PC-9 (cell line): ENCODE measurements around the gene MED9.

Experiments used
- EZH2 ChIP-seq: fragments of 200-600 bp; sonication (generic); IDR thresholded peaks from 2 replicates; pipeline ENCODE4 v1.8.0; 2017; ENCODE audit warnings: antibody characterized with exemption, low read depth
- TF ChIP-seq, protein P1 (sequence below): fragments of 200-600 bp; sonication (generic); conservative IDR thresholded peaks from 2 replicates; pipeline ENCODE4 v1.6.1; 2017; ENCODE audit warnings: mixed run types, antibody characterized with exemption, mild to moderate bottlenecking, moderate library complexity

DNA sequence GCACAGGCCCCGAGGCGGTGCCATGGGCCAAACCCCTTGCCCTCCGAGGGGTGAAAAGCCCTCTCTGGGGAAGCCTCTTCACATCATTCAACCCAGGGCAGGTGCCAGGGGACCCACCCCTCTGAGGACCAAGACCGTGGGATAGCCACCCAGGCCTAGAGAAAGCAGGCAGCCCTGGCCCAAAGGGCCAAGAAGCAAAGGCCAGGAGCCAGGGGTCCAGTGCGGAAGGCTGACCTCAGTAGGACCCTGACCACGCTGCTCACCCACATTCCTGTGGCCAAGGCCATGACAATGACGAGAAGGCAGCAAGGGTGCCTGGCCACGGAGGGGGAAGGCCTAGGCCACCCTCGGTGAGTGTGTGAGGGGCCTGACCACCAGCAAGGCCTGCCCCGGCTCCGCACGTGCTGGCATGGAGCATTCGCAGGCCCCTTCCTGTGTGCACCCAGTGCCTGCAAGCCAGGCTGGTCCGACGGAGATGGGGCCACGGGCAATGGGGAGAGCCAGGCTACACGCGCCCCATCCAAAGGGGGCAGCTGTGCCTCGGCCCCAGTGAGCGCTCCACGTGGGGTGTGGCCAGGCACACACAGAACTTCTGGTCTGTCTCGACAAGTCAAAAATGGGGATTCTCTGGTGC is 43.9 kb downstream of the MED9 start:
- TF ChIP-seq, protein P1, sequence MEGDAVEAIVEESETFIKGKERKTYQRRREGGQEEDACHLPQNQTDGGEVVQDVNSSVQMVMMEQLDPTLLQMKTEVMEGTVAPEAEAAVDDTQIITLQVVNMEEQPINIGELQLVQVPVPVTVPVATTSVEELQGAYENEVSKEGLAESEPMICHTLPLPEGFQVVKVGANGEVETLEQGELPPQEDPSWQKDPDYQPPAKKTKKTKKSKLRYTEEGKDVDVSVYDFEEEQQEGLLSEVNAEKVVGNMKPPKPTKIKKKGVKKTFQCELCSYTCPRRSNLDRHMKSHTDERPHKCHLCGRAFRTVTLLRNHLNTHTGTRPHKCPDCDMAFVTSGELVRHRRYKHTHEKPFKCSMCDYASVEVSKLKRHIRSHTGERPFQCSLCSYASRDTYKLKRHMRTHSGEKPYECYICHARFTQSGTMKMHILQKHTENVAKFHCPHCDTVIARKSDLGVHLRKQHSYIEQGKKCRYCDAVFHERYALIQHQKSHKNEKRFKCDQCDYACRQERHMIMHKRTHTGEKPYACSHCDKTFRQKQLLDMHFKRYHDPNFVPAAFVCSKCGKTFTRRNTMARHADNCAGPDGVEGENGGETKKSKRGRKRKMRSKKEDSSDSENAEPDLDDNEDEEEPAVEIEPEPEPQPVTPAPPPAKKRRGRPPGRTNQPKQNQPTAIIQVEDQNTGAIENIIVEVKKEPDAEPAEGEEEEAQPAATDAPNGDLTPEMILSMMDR: no peak
- no peak for TF ChIP-seq EZH2
